Mesothelial cell of epicardium (in vitro differentiated cells): ENCODE measurements around the gene BUB1B. TPM values are rescaled to one million over a fixed set of nuclear protein-coding genes. Genes with fewer than 3 reads are reported as not detected.

Experiments
- DNase-seq, 2 experiments: peaks; one replicate each; pipeline ENCODE4 v3.0.0; 2021; ENCODE audit warnings: low spot score in 2 of 2; ENCODE audit not compliant: unreplicated experiment in 2 of 2
- H3K27ac Mint-ChIP-seq: 2 replicates; pipeline ENCODE4 v1.8.0; 2021; ENCODE audit warnings: mixed read lengths
- H3K27me3 Mint-ChIP-seq: 2 replicates; pipeline ENCODE4 v1.8.0; 2021; ENCODE audit warnings: low read depth, mixed read lengths
- H3K36me3 Mint-ChIP-seq: 2 replicates; pipeline ENCODE4 v1.8.0; 2021; ENCODE audit warnings: mixed read lengths
- H3K4me1 Mint-ChIP-seq: 2 replicates; pipeline ENCODE4 v1.8.0; 2021; ENCODE audit warnings: mixed read lengths
- H3K4me3 Mint-ChIP-seq: 2 replicates; pipeline ENCODE4 v1.8.0; 2021; ENCODE audit warnings: mild to moderate bottlenecking, moderate library complexity, mixed read lengths
- H3K9me3 Mint-ChIP-seq: 2 replicates; pipeline ENCODE4 v1.8.0; 2021; ENCODE audit warnings: mixed read lengths
- total RNA-seq: library from RNA; stranded (reverse); gene quantifications from 3 replicates; pipeline ENCODE4 v1.2.1, GENCODE V29; 2021
- TF ChIP-seq, protein P1 (sequence below): fragments of 200-600 bp; sonication (generic); IDR thresholded peaks from one replicate; pipeline ENCODE4 v1.5.0; 2021; ENCODE audit warnings: antibody characterized with exemption; ENCODE audit not compliant: unreplicated experiment

BUB1B gene
- total RNA-seq, 1 donor from 2014 or later, result 35.5 TPM

- Mint-ChIP-seq H3K27ac (no peak overlapping the region), H3K36me3 (peaks cover 10% of the 10 kb centered on the region), H3K4me3 (no peak overlapping the region), H3K9me3 (no peaks in the 10 kb centered on the region), H3K27me3 (no peaks in the 10 kb centered on the region), H3K4me1 (peaks cover 2% of the 10 kb centered on the region)
- DNase-seq, result no peak
- TF ChIP-seq, protein P1, sequence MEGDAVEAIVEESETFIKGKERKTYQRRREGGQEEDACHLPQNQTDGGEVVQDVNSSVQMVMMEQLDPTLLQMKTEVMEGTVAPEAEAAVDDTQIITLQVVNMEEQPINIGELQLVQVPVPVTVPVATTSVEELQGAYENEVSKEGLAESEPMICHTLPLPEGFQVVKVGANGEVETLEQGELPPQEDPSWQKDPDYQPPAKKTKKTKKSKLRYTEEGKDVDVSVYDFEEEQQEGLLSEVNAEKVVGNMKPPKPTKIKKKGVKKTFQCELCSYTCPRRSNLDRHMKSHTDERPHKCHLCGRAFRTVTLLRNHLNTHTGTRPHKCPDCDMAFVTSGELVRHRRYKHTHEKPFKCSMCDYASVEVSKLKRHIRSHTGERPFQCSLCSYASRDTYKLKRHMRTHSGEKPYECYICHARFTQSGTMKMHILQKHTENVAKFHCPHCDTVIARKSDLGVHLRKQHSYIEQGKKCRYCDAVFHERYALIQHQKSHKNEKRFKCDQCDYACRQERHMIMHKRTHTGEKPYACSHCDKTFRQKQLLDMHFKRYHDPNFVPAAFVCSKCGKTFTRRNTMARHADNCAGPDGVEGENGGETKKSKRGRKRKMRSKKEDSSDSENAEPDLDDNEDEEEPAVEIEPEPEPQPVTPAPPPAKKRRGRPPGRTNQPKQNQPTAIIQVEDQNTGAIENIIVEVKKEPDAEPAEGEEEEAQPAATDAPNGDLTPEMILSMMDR, result no peak
Observed at GRCh38 chr15:40219801-40220200, 58.9 kb downstream of the BUB1B start.

GRCh38 chr15:40222131-40222530, 61.3 kb downstream of the BUB1B start:
- TF ChIP-seq, protein P1, result no peak
- Mint-ChIP-seq H3K27ac (no peak overlapping the region), H3K4me3 (no peak overlapping the region), H3K27me3 (no peaks in the 10 kb centered on the region), H3K9me3 (no peaks in the 10 kb centered on the region), H3K36me3 (peaks cover 14% of the 10 kb centered on the region), H3K4me1 (peaks cover 2% of the 10 kb centered on the region)
- no peak for DNase-seq

DNA sequence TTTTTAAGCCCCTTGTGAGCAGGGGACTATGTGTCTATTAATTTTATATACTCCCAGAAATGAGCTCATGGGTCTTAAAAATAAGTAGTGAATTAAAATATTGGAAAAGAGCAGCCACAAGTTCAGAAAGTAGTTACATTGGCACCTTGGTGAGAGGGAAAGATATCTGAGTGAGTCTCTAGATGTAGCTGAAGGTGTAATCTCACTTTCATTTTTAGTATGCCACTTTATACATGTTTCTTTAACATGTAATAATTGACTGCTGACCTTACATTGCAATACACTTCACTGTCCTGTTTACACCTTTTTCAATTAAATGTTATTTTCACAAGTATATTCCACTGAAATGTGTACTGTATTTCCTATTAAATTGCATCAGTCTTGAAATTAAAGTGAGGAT, 65.9 kb downstream of the BUB1B start:
- Mint-ChIP-seq H3K4me3 (no peak overlapping the region), H3K27ac (no peak overlapping the region), H3K36me3 (peaks cover 11% of the 10 kb centered on the region), H3K27me3 (no peaks in the 10 kb centered on the region), H3K4me1 (no peaks in the 10 kb centered on the region), H3K9me3 (no peaks in the 10 kb centered on the region)
- TF ChIP-seq, protein P1, result no peak
- no peak for DNase-seq

DNA sequence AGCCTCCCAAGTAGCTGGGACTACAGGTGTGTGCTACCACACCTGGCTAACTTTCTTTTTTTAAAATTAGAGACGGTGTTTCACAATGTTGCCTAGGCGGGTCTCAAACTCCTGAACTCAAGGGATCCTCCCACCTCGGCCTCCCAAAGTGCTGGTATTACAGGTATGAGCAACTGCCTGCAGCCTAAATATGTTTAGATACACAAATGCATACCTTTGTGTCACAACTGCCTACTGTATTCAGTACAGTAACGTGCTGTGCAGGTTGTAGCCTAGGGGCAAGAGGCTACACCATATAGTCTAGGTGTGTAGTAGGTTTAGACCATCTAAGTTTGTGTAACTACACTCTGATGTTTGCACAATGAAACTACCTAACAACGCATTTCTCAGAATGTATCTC, 68.4 kb downstream of the BUB1B start:
- TF ChIP-seq, protein P1, result no peak
- no peaks in the 10 kb centered on the region for H3K9me3 Mint-ChIP-seq
- DNase-seq, result no peak
- H3K4me3 Mint-ChIP-seq, result no peak overlapping the region
- no peaks in the 10 kb centered on the region for H3K27me3 Mint-ChIP-seq
- H3K4me1 Mint-ChIP-seq, result no peaks in the 10 kb centered on the region
- peaks cover 10% of the 10 kb centered on the region for H3K36me3 Mint-ChIP-seq
- H3K27ac Mint-ChIP-seq, result no peak overlapping the region

- Mint-ChIP-seq H3K36me3 (peaks cover 6% of the 10 kb centered on the region), H3K27me3 (no peaks in the 10 kb centered on the region), H3K4me3 (no peak overlapping the region), H3K27ac (no peak overlapping the region), H3K9me3 (no peaks in the 10 kb centered on the region), H3K4me1 (no peaks in the 10 kb centered on the region)
- TF ChIP-seq, protein P1, result no peak
- no peak for DNase-seq
Observed at GRCh38 chr15:40229956-40230355, 69.1 kb downstream of the BUB1B start.

DNA sequence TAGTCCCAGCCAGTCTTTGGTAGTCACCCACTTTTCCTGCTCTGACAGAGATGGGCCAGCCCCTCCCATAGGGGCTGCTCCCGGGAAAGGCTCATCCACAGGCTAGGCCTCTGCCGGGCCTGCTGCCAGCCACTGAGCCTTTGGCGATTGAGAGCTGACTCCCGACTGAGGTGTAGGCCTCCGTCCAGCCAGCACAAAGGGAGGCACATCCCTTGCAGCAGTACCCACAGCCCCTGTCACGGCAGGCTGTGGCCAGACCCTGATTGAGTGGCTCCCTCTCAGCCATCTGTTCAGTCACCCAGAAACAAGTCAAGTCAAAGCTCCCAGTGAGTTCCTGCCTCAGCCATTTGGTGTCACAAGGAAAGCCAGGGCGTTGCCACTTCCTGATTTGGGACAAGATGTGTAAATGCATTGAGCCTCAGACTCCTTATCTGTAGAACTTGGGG, 71.8 kb downstream of the BUB1B start:
- no peak overlapping the region for H3K27ac Mint-ChIP-seq
- no peak for DNase-seq

More for the DNA sequence above, 71.8 kb downstream of the BUB1B start:
- TF ChIP-seq, protein P1, result no peak
- Mint-ChIP-seq H3K27me3 (no peaks in the 10 kb centered on the region), H3K4me3 (no peak overlapping the region), H3K9me3 (no peaks in the 10 kb centered on the region), H3K36me3 (peaks cover 4% of the 10 kb centered on the region), H3K4me1 (no peaks in the 10 kb centered on the region)
